GM21825 (cell line): ENCODE measurements around the gene TRIM63.

Experiments
- ATAC-seq: cut with Tn5 transposase; IDR thresholded peaks from one replicate; pipeline ENCODE4 v1.9.1; 2021; ENCODE audit warnings: mild to moderate bottlenecking, moderate library complexity; ENCODE audit not compliant: unreplicated experiment

TRIM63 gene

GRCh38 chr1:26058052-26058595, 9.3 kb downstream of the TRIM63 start:
- ATAC-seq, result no peak

- ATAC-seq, result no peak
Measured at GRCh38 chr1:26057189-26057588, 10.2 kb downstream of the TRIM63 start.

DNA sequence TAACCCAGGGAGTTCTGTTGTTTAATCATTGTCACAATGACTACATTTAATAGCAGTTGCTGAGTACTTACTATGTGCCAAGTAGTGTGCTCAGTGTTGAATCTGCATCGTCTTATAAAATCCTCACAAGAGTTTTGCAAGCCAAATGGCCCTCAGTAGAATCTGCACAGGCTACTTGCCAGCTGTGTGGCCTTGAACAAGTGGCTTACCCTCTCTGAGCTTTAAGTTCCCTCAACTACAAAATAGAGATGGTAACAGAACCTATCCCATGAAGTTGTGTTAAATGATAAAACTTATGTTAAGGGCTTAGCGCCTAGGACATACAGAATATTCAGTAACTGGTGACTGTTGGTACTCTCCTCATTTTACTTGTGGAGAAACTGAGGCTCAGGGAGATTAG, 12.4 kb downstream of the TRIM63 start:
- no peak for ATAC-seq

DNA sequence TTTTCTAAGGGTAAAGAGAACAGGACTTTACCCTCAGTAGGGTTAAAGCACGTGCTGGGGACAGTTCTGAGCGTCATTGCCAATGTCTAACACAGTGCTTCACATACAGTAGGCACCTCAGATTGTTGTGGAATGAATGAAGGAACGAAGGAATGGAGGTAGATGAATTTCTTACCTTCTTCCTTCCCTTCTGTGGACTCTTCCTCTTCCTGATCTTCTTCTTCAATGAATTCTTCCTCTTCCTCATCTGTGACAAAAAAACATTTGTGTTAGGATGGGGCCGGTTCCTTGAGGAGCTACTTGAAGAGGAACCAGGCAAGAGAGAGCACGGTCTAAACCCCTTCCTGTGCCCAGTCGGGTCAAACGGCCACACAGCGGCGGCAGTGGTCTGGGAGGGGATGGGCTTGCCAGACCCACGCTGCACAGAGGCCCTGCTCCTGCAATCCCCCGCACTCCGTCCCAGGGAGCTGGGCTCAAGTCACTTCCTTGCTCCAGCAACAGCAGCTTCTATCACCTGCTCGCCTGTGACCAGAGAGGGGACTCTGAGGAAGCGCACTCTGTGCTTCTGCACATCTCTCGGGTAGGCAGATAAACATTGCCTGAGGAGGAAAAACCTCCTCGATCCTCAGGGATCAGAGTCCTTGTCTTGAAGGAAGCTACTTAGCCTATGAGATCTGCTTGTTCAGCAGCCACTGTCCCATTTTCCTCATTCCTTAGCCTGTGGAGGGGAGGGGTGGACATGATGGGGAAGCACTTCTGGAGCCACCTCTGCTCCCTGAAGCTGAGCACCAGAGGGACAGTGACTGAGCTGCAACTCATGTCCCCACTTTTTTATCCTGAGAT, 13.5 kb downstream of the TRIM63 start:
- ATAC-seq, result no peak

DNA sequence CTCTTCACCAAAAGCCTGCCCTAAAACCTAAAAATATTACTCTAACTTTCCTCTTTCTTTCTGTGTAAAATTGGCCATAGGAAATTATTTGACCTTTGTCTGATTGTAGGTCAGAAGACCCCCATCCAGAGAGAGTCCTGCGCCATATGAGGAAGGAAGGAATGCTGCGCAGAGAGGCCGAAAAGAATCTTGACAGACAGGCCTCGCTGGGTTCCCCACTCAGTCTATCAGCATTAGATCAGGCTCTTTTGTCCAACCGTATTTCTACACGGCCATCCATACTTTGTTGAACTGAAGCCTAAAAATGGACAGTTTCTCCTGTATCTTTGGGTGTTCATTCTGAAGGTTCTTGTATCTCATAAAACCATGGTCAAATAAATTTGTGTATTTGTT, 17.2 kb downstream of the TRIM63 start:
- no peak for ATAC-seq

GRCh38 chr1:26049531-26050247, 17.7 kb downstream of the TRIM63 start:
- no peak for ATAC-seq

DNA sequence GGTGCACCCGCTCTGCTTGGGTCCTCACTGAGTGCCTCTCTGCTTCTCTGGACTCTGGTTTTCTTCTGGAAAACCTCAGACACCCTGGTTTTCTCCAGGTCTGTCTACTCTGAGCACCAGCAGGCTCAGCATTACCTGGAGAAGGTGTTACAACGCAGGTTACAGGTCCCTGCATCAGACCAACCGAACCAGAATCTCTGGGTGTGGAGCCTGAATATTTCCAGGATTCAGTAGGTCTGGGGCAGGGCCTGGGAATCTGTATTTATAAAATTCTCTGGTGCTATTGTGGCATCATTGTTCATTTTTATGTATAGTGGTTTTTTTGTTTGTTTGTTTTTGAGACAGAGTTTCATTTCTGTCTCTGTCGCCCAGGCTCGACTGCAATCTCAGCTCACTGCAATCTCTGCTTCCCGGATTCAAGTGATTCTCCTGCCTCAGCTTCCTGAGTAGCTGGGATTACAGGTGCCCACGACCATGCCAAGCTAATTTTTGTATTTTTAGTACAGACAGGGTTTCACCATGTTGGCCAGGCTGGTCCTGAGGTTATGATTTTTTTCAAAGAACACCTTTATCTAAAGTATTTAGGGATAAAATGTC, 20.1 kb downstream of the TRIM63 start:
- ATAC-seq, result no peak

- ATAC-seq, result no peak
Measured at GRCh38 chr1:26046246-26047095, 21.0 kb downstream of the TRIM63 start.

DNA sequence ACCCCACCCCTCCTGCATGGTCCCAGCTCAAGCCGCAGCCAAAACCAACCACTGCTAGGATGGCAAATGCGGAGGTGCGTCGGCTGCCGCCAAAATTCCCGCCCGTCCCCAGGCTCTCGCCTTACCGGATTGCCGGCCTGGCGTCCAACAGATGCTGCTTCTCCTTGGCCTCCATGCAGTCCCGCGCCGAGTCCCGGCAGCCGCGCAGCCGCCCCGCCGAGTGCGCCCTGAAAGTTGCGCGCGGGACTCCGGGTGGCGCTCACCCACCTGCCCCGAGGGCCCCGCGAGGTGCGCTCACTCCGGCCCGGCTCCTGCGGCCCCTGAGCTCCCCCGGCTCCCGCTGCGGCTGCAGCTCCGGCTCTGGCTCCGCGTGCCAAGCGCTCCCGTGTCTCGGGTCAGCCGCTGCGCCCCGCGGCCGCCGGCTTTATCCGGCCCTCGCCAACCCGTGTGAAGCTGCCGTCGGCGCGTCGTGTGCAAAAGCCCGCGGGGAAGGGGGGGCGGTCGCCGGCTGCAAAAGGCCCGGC, 21.6 kb downstream of the TRIM63 start, which contains the start of gene SLC30A2:
Gene SLC30A2 (minus strand): TSS at position 397 of the 524 bp plus-strand sequence. CDS start 222 bp downstream, at position 175.
- ATAC-seq, result no peak

DNA sequence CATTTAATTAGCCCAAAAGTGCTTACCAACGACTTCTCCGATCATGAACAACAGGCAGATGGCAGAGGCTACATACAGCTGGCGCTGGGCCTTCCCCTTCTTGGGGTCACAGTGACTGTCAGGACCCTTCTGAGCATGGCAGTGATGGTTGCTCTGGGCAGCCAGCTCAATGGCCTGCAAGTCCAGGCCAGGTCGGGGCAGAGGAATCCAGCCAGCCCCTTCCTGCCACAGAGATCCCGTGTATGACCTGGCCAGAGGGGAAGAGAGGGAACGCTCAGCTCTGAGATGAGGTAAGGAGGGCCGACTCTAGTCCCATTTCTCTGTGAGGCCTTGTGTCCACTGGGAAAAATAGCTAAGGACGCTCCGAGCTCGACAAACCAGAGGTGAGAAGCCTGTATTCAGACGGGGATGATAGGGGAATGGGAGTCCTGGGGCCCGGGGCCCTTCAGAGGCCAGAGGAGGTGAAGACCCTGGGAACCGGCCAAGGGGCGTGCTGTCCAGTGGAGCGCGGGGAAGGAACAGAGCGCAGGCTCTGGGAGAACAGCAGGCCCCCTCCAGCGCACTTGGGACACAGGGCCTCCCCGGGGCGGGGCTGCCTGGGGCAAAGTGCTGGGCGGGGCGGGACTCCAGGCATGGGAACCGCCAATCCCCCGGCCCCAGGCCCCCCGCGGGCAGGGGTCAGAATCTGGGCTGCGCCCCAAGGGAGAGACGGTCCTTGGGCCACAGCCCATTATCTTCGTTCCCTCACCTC, 22.3 kb downstream of the TRIM63 start:
- ATAC-seq, result no peak

DNA sequence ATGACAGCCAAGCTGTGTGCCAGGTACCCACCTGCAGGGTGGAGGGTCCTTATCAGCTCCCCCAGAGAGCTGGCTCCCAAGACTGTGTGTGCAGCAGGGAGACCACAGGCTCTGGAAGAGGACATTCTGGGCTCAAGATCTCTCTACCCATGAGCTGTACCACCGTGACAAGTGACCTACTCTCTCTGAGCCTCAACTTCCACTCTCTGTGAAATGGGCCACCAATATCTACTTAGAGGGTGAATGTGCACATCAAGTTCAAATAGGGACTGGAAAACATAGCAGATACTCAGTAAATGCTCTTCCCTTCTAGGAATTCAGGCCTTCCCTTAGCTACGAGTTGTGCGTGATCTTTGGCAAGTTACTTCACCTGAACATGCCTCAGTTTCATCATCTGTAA, 23.0 kb downstream of the TRIM63 start:
- no peak for ATAC-seq

DNA sequence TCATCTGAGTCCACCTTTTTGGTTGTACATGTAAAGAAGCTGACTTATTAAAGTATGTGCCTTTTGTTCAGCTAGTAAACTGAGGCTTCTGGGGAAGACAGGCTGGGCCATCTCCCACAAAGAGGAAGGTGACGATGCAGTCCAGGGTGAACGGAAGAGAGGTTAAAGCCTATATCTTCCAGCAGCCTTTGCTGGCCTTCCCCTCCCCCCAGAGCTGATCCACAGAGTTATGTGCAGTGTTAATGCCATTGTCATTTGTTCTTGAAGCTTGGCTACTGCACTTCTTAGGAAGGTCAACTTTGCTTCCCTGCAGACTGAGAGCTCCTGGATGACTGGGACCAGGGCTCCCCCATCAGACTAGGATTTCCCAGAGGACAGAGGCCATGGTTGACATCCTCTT, 23.7 kb downstream of the TRIM63 start:
- ATAC-seq, result no peak

DNA sequence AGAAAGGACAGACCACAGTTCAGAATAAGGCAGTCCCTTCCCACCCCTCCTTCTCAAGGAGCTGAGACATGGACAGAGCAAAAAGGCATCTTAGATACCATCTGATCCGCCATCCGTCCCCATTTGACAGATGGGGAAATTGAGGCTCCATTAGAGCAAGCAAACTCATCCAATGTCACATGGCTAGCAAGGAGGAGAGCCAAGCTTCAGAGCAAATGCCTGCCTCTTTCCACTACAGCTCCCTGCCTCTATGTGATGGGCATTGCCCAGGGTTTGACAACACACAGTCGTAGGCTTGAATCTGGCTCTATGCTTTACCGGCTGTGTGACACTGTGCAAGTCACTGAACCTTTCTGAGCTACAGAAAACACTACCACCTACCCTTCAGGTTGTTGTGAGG, 25.5 kb downstream of the TRIM63 start:
- no peak for ATAC-seq

- no peak for ATAC-seq
Measured at GRCh38 chr1:26041401-26041800, 26.0 kb downstream of the TRIM63 start.

DNA sequence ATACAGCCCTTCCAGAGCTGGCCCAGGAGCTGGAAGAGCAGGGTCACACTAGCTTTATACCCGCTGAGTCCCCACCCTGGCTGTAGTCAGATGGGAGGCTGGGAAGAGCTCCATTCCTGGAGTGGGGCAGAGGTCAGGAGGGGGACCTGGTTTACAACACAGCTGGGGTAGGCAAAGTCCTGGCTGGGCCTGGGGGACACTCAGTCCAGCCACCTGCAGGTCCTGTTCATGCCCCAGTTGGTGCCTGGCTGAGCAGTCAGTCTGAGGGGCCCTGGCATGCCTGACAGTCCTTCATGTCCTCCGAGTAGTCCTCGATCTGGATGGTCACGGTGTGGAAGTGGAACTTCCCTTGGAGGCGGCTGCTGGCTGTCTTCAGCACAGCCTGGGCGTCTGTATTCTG, 28.5 kb downstream of the TRIM63 start:
- ATAC-seq, result no peak

GRCh38 chr1:26038477-26038876, 29.0 kb downstream of the TRIM63 start:
- ATAC-seq, result no peak

DNA sequence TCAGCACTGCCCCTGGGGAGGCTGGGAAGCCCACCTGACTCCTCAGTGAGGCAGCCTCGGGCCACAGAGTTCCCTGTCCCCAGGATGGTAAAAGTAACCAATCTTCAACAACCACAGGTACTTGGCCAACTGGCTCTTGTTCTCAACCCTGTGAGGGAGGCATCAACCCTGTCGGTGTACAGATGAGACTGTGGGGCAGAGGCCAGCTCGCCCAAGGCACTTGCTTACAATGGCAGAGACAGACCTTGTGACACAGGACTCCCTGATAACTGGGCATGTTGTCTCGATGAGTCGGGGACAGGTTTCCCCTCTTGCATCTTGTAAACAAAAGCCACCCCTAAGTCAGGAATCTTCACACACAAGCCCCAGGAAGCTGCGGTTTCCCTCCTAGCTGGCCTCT, 29.5 kb downstream of the TRIM63 start:
- no peak for ATAC-seq

- ATAC-seq, result no peak
Measured at GRCh38 chr1:26036756-26037281, 30.6 kb downstream of the TRIM63 start.

GRCh38 chr1:26035959-26036755, 31.3 kb downstream of the TRIM63 start:
- ATAC-seq, result peak; percentile 54
